ENCODE results near the gene TMEM245. TPM values are rescaled to one million over a fixed set of nuclear protein-coding genes. Genes with fewer than 3 reads are reported as not detected.

TMEM245 gene
- 100 to 1,000 TPM in 1 of 4 donors, 10 to 100 TPM in 3; 45.7 to 121 (median 71.4) TPM for total RNA-seq

- in situ Hi-C loops (cut with MboI; ENCODE audit: low sequenced_read_pairs in 4 of 4) (loop anchor here in 2 of 4 donors (10.0 to 25.0 kb wide), 2 partner anchors 105 to 1832 kb away; partner anchors contain the start of genes CTNNAL1 (in 1 of the 2) and RAD23B (in 1 of the 2)), intact Hi-C loops (cut with DNase I; ENCODE audit: low total_unique reads) (loop anchor here (2.0 to 10.0 kb wide), 5 partner anchors 21 to 1385 kb away; partner anchors contain the start of genes ABITRAM, CTNNAL1 and ELP1)
- DNase-seq (peak; percentile 98), ATAC-seq (peak; percentile 92 to 94)
- Histone ChIP-seq H3K36me3 (no peaks in the 10 kb centered on the region), H3K27ac (peak within 1 kb of the TSS; percentile 76 to 98 (median 88)), H3K4me3 (peak within 1 kb of the TSS; percentile 73 to 97 (median 86)), H3K4me1 (peaks cover 38 to 46% of the 10 kb centered on the region in 2 donors), H3K27me3 (no peaks in the 10 kb centered on the region), H3K9me3 (no peaks in the 10 kb centered on the region)
- TF ChIP-seq POLR2A (IDR thresholded peaks at IDR 0.05): peak; percentile 96 to 98
- peak in 1 of 5 experiments; percentile 5 for TF ChIP-seq CTCF (IDR thresholded peaks at IDR 0.05 in 4 of 5, conservative IDR thresholded peaks at IDR 0.05 in 1 of 5)
These were observed at the start of gene TMEM245 for GRCh38 chr9:109119439-109120203. TMEM245 (minus strand) TSS chr9:109119947; CDS start chr9:109119913, 34 bp downstream.

- in situ Hi-C loops (cut with MboI; ENCODE audit: low sequenced_read_pairs in 4 of 4) (no loop called here), intact Hi-C loops (cut with DNase I; ENCODE audit: low total_unique reads) (no loop called here)
- Histone ChIP-seq H3K27me3 (peaks cover 11 to 26% (median 19%) of the 10 kb centered on the region in 3 donors), H3K9me3 (no peaks in the 10 kb centered on the region), H3K27ac (no peak overlapping the region), H3K36me3 (no peaks in the 10 kb centered on the region), H3K4me3 (no peak overlapping the region), H3K4me1 (no peaks in the 10 kb centered on the region)
- TF ChIP-seq CTCF (IDR thresholded peaks at IDR 0.05 in 4 of 5, conservative IDR thresholded peaks at IDR 0.05 in 1 of 5) (no peak), POLR2A (IDR thresholded peaks at IDR 0.05) (no peak)
- ATAC-seq: no peak
- DNase-seq: no peak
These were observed 48.4 kb upstream of the TMEM245 start for GRCh38 chr9:109168170-109168569.

GRCh38 chr9:109167716-109168115 lies 48.0 kb upstream of the TMEM245 start:
- in situ Hi-C loops (cut with MboI; ENCODE audit: low sequenced_read_pairs in 4 of 4): no loop called here
- no peaks in the 10 kb centered on the region for H3K4me1 ChIP-seq
- intact Hi-C loops (cut with DNase I; ENCODE audit: low total_unique reads): no loop called here
- no peaks in the 10 kb centered on the region for H3K9me3 ChIP-seq
- H3K36me3 ChIP-seq: no peaks in the 10 kb centered on the region
- DNase-seq: no peak
- ATAC-seq: no peak
- no peak overlapping the region for H3K27ac ChIP-seq
- no peak for TF ChIP-seq POLR2A (IDR thresholded peaks at IDR 0.05)
- no peak for TF ChIP-seq CTCF (IDR thresholded peaks at IDR 0.05 in 4 of 5, conservative IDR thresholded peaks at IDR 0.05 in 1 of 5)
- H3K4me3 ChIP-seq: no peak overlapping the region
- peaks cover 11 to 26% (median 19%) of the 10 kb centered on the region in 3 donors for H3K27me3 ChIP-seq

DNA sequence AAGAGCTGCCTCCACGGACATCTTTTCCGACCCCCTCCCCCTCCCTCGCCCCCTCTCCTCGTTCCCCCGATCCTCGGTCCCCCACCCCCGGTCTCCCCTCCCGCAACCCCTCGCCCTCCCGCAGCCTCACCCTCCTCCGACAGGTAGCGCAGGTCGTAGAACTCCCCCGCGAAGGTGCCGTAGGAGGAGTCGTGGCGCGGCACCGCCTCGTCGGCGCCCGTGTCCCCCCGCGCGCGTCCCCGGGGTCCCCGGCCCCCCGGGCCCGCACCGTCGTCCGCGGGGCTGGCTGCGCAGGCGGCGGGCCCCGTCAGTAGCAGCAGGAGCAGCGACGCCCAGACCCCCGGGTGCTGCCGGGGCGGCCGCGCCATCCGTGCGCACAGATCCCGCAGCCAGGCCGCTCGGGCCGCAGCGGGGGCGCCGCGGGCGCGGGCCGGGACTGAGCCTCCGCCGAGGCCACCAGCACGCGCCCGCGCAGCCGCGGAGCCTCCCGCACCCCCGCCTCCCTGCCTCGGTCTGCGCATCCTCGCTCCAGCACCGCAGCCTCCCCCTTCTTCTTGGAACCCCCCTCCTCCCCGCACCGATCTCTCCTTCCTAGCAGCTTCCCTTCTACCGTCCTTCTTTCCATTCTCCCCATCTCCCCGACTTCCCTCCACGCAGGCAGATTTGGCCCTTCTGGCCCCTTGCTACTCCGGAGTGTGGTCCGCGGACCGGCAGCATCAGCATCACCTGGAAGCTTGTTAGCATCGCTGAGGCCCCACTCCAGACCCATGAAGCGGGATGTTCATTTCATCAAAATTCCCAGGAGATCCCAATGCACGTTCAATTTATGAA lies 47.2 kb upstream of the TMEM245 start, which contains the start of gene FRRS1L:
Gene FRRS1L, minus strand, starts transcription at position 479 of the 831 bp plus-strand sequence. Its CDS starts 111 bp downstream, at position 368.
- Histone ChIP-seq H3K27ac (no peak within 1 kb of the TSS), H3K4me1 (no peaks in the 10 kb centered on the region), H3K4me3 (no peak within 1 kb of the TSS), H3K9me3 (no peaks in the 10 kb centered on the region), H3K36me3 (no peaks in the 10 kb centered on the region), H3K27me3 (peaks cover 11 to 26% (median 19%) of the 10 kb centered on the region in 3 donors)
- in situ Hi-C loops (cut with MboI; ENCODE audit: low sequenced_read_pairs in 4 of 4) (no loop called here), intact Hi-C loops (cut with DNase I; ENCODE audit: low total_unique reads) (no loop called here)
- TF ChIP-seq CTCF (IDR thresholded peaks at IDR 0.05 in 4 of 5, conservative IDR thresholded peaks at IDR 0.05 in 1 of 5) (no peak), POLR2A (IDR thresholded peaks at IDR 0.05) (no peak)
- DNase-seq: no peak
- ATAC-seq: no peak

All from gastrocnemius medialis (tissue), 4 donors.